ENCODE measurements around the gene TMEM156.

DNA sequence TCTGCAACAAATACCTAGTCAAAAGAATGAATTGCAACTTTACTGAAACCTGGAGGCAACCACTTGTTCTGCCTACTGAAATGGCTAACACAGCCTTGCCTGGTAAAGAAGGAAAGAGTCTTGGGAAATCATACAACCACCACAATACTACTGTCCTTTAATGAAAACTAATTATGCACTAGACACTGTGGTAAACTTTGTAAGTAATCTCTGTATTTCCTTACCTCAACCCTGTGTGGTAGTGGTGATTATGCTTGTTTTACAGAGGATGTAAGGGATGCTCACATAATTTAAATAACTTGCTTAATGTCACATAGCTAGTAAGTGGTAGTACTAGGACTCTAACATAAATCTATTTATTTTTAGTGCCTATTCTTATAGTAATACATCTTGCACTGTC is 44.7 kb downstream of the TMEM156 start:
- TF ChIP-seq CTCF (IDR thresholded peaks at IDR 0.05) (no peak), POLR2A (IDR thresholded peaks at IDR 0.05) (no peak), POLR2AphosphoS5 (IDR thresholded peaks at IDR 0.05) (no peak), EP300 (IDR thresholded peaks at IDR 0.05) (no peak)
